GM12892 (cell line): Measurements from ENCODE around the gene SPIB.
A peak's percentile ranks its signal among the peaks of the same experiment; 100 is the strongest.

Experiments
- DNase-seq: peaks from one replicate; pipeline ENCODE4 v3.0.0; 2011; ENCODE audit not compliant: insufficient read length
- FAIRE-seq: peaks from 2 replicates; lab custom pipeline; 2011; peaks lifted over from hg19 to GRCh38; lab: Jason Lieb, UNC
- POLR2A ChIP-seq: IDR thresholded peaks from 2 replicates; pipeline ENCODE4 v1.6.1; 2011; ENCODE audit warnings: low read depth, low read length, control low read depth
- POLR2AphosphoS5 ChIP-seq: IDR thresholded peaks from 2 replicates; pipeline ENCODE4 v1.6.1; 2011; ENCODE audit warnings: low read depth, low read length, control low read depth
- TAF1 ChIP-seq: IDR thresholded peaks from 2 replicates; pipeline ENCODE4 v1.6.1; 2011; ENCODE audit warnings: low read depth, mild to moderate bottlenecking, control low read depth, low read length, borderline replicate concordance

SPIB gene

DNA sequence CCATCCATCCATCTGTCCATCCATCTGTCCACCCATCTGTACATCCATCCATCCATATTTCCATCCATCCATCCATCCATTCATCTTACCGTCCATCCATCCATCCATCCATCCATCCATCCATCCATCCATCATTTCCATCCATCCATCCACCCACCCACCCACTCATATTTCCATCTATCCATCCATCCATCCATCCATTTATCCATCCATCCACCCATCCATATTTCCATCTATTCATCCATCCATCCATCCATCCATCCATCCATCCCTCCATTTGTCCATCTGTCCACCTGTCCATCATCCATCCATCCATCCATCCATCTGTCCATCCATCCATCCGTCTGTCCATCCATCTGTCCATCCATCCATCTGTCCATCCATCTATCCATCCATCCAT, 37.3 kb downstream of the SPIB start:
- no peak for FAIRE-seq
- no peak for TF ChIP-seq TAF1
- TF ChIP-seq POLR2AphosphoS5, result no peak
- no peak for TF ChIP-seq POLR2A
- no peak for DNase-seq

- TF ChIP-seq POLR2AphosphoS5, result no peak
- no peak for TF ChIP-seq POLR2A
- no peak for TF ChIP-seq TAF1
- no peak for DNase-seq
- no peak for FAIRE-seq
Observed at GRCh38 chr19:50457300-50457699, 38.6 kb downstream of the SPIB start.

DNA sequence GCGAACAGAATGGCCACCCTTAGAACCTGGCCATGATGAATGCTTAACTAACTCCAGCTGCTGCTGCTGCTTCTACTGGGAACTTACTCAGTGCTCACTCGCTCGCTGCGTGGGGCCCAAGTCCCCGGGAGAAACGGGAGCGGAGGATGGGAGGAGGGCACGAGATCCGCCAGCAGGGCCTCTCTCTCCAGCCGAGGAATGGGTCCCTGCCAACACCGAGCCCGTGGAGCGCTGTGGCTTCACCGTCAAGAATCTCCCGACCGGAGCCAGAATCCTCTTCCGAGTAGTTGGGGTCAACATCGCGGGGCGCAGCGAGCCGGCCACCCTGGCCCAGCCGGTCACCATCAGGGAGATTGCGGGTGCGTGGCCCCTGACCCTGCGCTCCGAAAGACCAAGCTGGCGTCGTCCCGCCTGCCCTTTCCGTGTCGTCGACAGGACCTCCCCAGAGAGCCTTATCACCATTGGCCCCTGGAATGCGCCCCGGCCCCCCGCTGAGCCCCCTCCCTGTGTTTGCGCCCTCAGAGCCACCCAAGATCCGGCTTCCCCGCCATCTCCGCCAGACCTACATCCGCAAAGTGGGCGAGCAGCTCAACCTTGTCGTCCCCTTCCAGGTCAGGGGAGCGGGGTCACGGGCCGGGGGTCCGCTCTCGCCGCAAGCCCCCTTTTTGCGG, 39.8 kb downstream of the SPIB start:
- DNase-seq (no peak), FAIRE-seq (no peak)

GRCh38 chr19:50459067-50459456, 40.3 kb downstream of the SPIB start:
- FAIRE-seq, result no peak
- no peak for DNase-seq
- TF ChIP-seq POLR2A (no peak), TAF1 (no peak), POLR2AphosphoS5 (no peak)

More for the DNA sequence above, 39.8 kb downstream of the SPIB start:
- TF ChIP-seq POLR2A (no peak), POLR2AphosphoS5 (no peak), TAF1 (no peak)

GRCh38 chr19:50459638-50460037, 40.9 kb downstream of the SPIB start:
- FAIRE-seq (no peak), DNase-seq (no peak)
- TF ChIP-seq POLR2A, result no peak
- no peak for TF ChIP-seq POLR2AphosphoS5
- no peak for TF ChIP-seq TAF1

GRCh38 chr19:50460161-50460765, 41.5 kb downstream of the SPIB start:
- peak; percentile 88 for FAIRE-seq
- TF ChIP-seq TAF1 (no peak), POLR2A (no peak), POLR2AphosphoS5 (no peak)
- DNase-seq, result peak; percentile 83

DNA sequence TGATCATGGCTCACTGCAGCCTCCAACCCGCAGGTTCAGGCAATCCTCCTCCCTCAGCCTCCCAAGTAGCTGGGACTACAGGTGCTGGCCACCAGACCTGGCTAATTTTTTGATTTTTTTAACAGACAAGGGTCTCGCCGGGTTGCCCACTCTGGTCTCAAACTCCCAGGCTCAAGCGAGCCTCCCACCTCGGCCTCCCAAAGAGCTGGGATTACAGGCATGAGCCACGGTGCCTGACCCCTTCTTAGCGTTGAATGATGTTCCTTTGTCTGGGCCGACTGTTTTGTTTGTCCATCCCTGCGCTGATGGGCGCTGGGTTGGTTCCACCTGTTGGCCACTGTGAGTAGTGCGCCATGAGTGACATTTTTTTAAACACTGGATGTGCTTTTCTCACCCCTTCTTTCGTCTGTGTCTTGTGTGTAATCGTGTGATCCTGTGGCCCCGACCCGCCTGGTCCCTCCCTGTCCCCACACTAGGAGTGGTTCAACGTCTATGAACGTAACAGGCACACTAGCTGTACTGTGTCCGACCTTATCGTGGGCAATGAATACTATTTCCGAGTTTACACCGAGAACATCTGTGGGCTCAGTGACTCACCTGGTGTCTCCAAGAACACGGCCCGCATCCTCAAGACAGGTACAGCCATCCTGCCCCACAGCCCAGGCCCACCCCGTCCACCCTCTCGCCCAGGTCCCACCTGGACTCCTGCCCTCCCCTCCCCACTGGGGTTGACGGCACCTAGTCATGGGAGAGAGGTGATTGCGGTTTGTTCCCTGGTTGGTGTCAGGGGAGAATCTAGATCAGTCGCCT, 42.5 kb downstream of the SPIB start:
- DNase-seq, result peak; percentile 87
- FAIRE-seq, result peak; percentile 90
- TF ChIP-seq POLR2AphosphoS5 (no peak), POLR2A (no peak), TAF1 (no peak)

GRCh38 chr19:50462970-50463369, 44.2 kb downstream of the SPIB start:
- FAIRE-seq, result no peak
- DNase-seq, result no peak
- TF ChIP-seq TAF1 (no peak), POLR2AphosphoS5 (no peak), POLR2A (no peak)

DNA sequence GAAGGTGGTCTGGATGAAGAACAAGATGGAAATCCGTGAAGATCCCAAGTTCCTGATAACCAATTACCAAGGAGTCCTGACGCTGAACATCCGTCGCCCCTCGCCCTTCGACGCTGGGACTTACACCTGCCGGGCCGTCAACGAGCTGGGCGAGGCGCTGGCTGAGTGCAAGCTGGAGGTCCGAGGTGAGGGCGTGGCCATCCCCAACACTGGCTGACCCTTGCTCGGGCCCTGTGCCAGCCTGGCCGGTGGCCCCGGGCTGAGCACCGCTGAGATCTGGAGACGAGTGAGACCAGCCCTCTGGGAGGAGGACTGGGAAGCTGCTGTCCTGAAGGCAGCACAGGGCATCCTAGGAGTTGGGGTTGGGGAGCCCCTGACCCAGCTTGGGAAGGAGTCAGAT, 45.6 kb downstream of the SPIB start:
- no peak for DNase-seq
- no peak for FAIRE-seq
- no peak for TF ChIP-seq TAF1
- no peak for TF ChIP-seq POLR2AphosphoS5
- TF ChIP-seq POLR2A, result no peak

- FAIRE-seq, result no peak
- TF ChIP-seq POLR2AphosphoS5 (no peak), TAF1 (no peak), POLR2A (no peak)
- DNase-seq, result no peak
Observed at GRCh38 chr19:50465000-50465399, 46.3 kb downstream of the SPIB start.

GRCh38 chr19:50465986-50466705, 47.4 kb downstream of the SPIB start:
- TF ChIP-seq POLR2AphosphoS5, result no peak
- TF ChIP-seq TAF1, result no peak
- no peak for TF ChIP-seq POLR2A
- DNase-seq (no peak), FAIRE-seq (no peak)
